Panc1 (cell line): ENCODE measurements around the gene SHROOM3.

Experiments used
- CTCF ChIP-seq: fragments of 450-650 bp; IDR thresholded peaks from 2 replicates; pipeline ENCODE4 v1.5.1; 2017; ENCODE audit warnings: mild to moderate bottlenecking
- POLR2AphosphoS5 ChIP-seq: IDR thresholded peaks from 2 replicates; pipeline ENCODE4 v1.6.1; 2012; ENCODE audit warnings: mild to moderate bottlenecking, low read depth, low read length, moderate library complexity
- SIN3A ChIP-seq: IDR thresholded peaks from 2 replicates; pipeline ENCODE4 v1.6.1; 2012; ENCODE audit warnings: low read depth, mild to moderate bottlenecking, low read length, moderate library complexity, borderline replicate concordance; ENCODE audit not compliant: insufficient read depth
- TCF7L2 ChIP-seq: IDR thresholded peaks from 2 replicates; pipeline ENCODE4 v1.6.1; 2011; ENCODE audit warnings: mild to moderate bottlenecking, low read depth, low read length, inconsistent platforms

- TF ChIP-seq CTCF, result no peak
- no peak for TF ChIP-seq POLR2AphosphoS5
- no peak for TF ChIP-seq TCF7L2
- TF ChIP-seq SIN3A, result no peak
Observed at GRCh38 chr4:76694056-76694455, 259.0 kb downstream of the SHROOM3 start.
